GM19099 (cell line): ENCODE measurements around the gene ZNF391.

Experiments
- POLR2A ChIP-seq: IDR thresholded peaks from 3 replicates; pipeline ENCODE4 v1.6.1; 2011; ENCODE audit warnings: low read depth; ENCODE audit not compliant: insufficient read length; ENCODE audit errors: extremely low read depth

The ZNF391 gene

DNA sequence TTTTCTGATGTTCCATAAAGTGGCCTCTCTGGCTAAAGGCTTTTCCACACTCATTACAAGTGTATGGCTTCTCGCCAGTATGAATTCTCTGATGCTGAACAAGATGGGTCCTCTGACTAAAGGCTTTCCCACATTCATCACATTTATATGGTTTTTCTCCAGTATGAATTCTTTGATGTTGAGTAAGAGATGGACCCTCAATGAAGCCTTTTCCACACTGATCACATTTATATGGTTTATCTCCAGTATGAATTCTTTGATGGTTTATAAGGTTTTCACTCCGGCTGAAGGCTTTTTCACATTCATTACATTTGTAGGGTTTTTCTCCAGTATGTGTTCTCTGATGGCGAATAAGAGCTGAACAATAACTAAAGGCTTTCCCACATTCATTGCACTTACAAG is 63.9 kb downstream of the ZNF391 start:
- no peak for TF ChIP-seq POLR2A
